IMR-90 (cell line): ENCODE data around the gene BARD1. TPM values are rescaled to one million over a fixed set of nuclear protein-coding genes. Genes with fewer than 3 reads are reported as not detected.

ENCODE experiments used
- ATAC-seq: fragments of 200-7000 bp; cut with Tn5 transposase; 2 replicates; pipeline ENCODE4 v1.9.1; 2020; ENCODE audit warnings: low read depth, mild to moderate bottlenecking, moderate library complexity
- BruUV-seq: library from RNA; stranded (reverse); fragments of 400-500 nt; replicated peaks from 2 replicates; lab custom pipeline; 2021; lab: Mats Ljungman, UMichigan
- CTCF ChIA-PET: fragments of 300-600 bp; formaldehyde crosslinking; extraction: SDS; loops from one replicate; lab custom pipeline; 2021; ENCODE audit warnings: antibody characterized with exemption; lab: Yijun Ruan, JAX
- POLR2A ChIA-PET: fragments of 300-600 bp; sonication (Branson Sonifier 250); formaldehyde crosslinking; loops from one replicate; lab custom pipeline; 2022; ENCODE audit warnings: antibody characterized with exemption; ENCODE audit not compliant: unreplicated experiment; lab: Charles Lee
- DNase-seq: peaks from one replicate; pipeline ENCODE4 v3.0.0; 2013
- H2AFZ ChIP-seq: replicated peaks from 2 replicates; pipeline ENCODE3; 2013; ENCODE audit warnings: low read length, mild to moderate bottlenecking; ENCODE audit not compliant: poor library complexity
- H2AK5ac ChIP-seq: 2 replicates; pipeline ENCODE4 v1.6.1; 2013; ENCODE audit warnings: low read depth, low read length, inconsistent platforms
- H2AK9ac ChIP-seq: replicated peaks from 2 replicates; pipeline ENCODE3; 2013; ENCODE audit warnings: mild to moderate bottlenecking, low read depth, low read length, moderate library complexity; ENCODE audit not compliant: poor library complexity
- H2BK120ac ChIP-seq: 2 replicates; pipeline ENCODE4 v1.6.1; 2013; ENCODE audit warnings: low read depth, low read length, inconsistent platforms
- H2BK15ac ChIP-seq: 3 replicates; pipeline ENCODE4 v1.6.1; 2013; ENCODE audit warnings: low read depth, low read length, inconsistent platforms
- H2BK20ac ChIP-seq: 2 replicates; pipeline ENCODE4 v1.6.1; 2013; ENCODE audit warnings: low read depth, mild to moderate bottlenecking, inconsistent platforms, low read length, moderate library complexity
- H2BK5ac ChIP-seq: 2 replicates; pipeline ENCODE4 v1.6.1; 2013; ENCODE audit warnings: mild to moderate bottlenecking, low read depth, low read length, inconsistent platforms; ENCODE audit not compliant: poor library complexity, severe bottlenecking
- H3K14ac ChIP-seq: replicated peaks from 2 replicates; pipeline ENCODE4 v1.6.1; 2013; ENCODE audit warnings: low read depth, low read length, inconsistent platforms
- H3K18ac ChIP-seq: 2 replicates; pipeline ENCODE4 v1.6.1; 2013; ENCODE audit warnings: low read depth, low read length, control low read depth
- H3K23ac ChIP-seq: 2 replicates; pipeline ENCODE4 v1.6.1; 2013; ENCODE audit warnings: low read depth, low read length, inconsistent platforms
- H3K27ac ChIP-seq: 2 replicates; pipeline ENCODE4 v1.5.1; 2013; ENCODE audit warnings: mild to moderate bottlenecking, control low read depth, low read length; ENCODE audit not compliant: insufficient read depth
- H3K27me3 ChIP-seq: 2 replicates; pipeline ENCODE4 v1.6.1; 2013; ENCODE audit warnings: low read length; ENCODE audit not compliant: control insufficient read depth, insufficient read depth
- H3K36me3 ChIP-seq: 2 replicates; pipeline ENCODE4 v1.6.1; 2013; ENCODE audit warnings: low read length, mixed read lengths; ENCODE audit not compliant: control insufficient read depth, insufficient read depth
- H3K4ac ChIP-seq: 2 replicates; pipeline ENCODE4 v1.6.1; 2013; ENCODE audit warnings: low read depth, low read length, inconsistent platforms
- H3K4me1 ChIP-seq: 2 replicates; pipeline ENCODE4 v1.6.1; 2013; ENCODE audit warnings: low read length, mixed read lengths; ENCODE audit not compliant: control insufficient read depth, insufficient read depth
- H3K4me2 ChIP-seq: 2 replicates; pipeline ENCODE4 v1.6.1; 2013; ENCODE audit warnings: low read depth, mild to moderate bottlenecking, control low read depth, low read length, moderate library complexity
- H3K4me3 ChIP-seq: 2 replicates; pipeline ENCODE4 v1.5.1; 2013; ENCODE audit warnings: low read depth, mild to moderate bottlenecking, control low read depth, low read length, moderate library complexity; ENCODE audit not compliant: insufficient read depth
- H3K56ac ChIP-seq: 2 replicates; pipeline ENCODE4 v1.6.1; 2013; ENCODE audit warnings: low read length, inconsistent platforms; ENCODE audit not compliant: insufficient read depth; ENCODE audit errors: extremely low read depth
- H3K79me1 ChIP-seq, 2 experiments: 2 replicates each; pipeline ENCODE4 v1.6.1; 2013; ENCODE audit warnings: low read length in 2 of 2, inconsistent platforms in 1 of 2, low read depth in 1 of 2
- H3K9ac ChIP-seq: 2 replicates; pipeline ENCODE4 v1.6.1; 2013; ENCODE audit warnings: low read depth, low read length, control low read depth
- H3K9me1 ChIP-seq: 2 replicates; pipeline ENCODE4 v1.6.1; 2013; ENCODE audit warnings: low read length, inconsistent platforms; ENCODE audit not compliant: insufficient read depth
- H3K9me3 ChIP-seq: 2 replicates; pipeline ENCODE4 v1.6.1; 2013; ENCODE audit warnings: low read length; ENCODE audit not compliant: control insufficient read depth, insufficient read depth
- H4K20me1 ChIP-seq: 2 replicates; pipeline ENCODE4 v1.6.1; 2013; ENCODE audit warnings: low read length, inconsistent platforms; ENCODE audit not compliant: insufficient read depth
- H4K5ac ChIP-seq: 2 replicates; pipeline ENCODE4 v1.6.1; 2013; ENCODE audit warnings: mild to moderate bottlenecking, low read depth, low read length, control low read depth
- H4K8ac ChIP-seq, 2 experiments: 2 replicates each; pipeline ENCODE4 v1.6.1; 2013; ENCODE audit warnings: low read depth in 2 of 2, low read length in 2 of 2, control low read depth in 1 of 2, inconsistent platforms in 1 of 2
- H4K91ac ChIP-seq: 2 replicates; pipeline ENCODE4 v1.6.1; 2013; ENCODE audit warnings: low read depth, low read length, inconsistent platforms; ENCODE audit not compliant: insufficient read depth
- CHD1 ChIP-seq: IDR thresholded peaks from 2 replicates; pipeline ENCODE4 v1.6.1; 2012; ENCODE audit warnings: low read depth, low read length, improper control_type of control experiment
- MAFK ChIP-seq: IDR thresholded peaks from 2 replicates; pipeline ENCODE4 v1.6.1; 2012; ENCODE audit warnings: low read depth, low read length, improper control_type of control experiment
- MAZ ChIP-seq: IDR thresholded peaks from 2 replicates; pipeline ENCODE4 v1.6.1; 2012; ENCODE audit warnings: low read depth, mild to moderate bottlenecking, low read length, improper control_type of control experiment, moderate library complexity, borderline replicate concordance
- POLR2A ChIP-seq: IDR thresholded peaks from 2 replicates; pipeline ENCODE4 v1.6.1; 2012; ENCODE audit warnings: mild to moderate bottlenecking, low read depth, low read length
- RFX5 ChIP-seq: IDR thresholded peaks from 2 replicates; pipeline ENCODE4 v1.8.0; 2012; ENCODE audit warnings: low read depth, mild to moderate bottlenecking, low read length, moderate library complexity
- SMC3 ChIP-seq: fragments of 150-350 bp; IDR thresholded peaks from 2 replicates; pipeline ENCODE4 v1.6.1; 2016; ENCODE audit warnings: low read depth, mild to moderate bottlenecking, antibody characterized with exemption, low read length, moderate library complexity
- WGBS, 2 experiments: methylation state at CpG; one replicate each; pipeline versions ENCODE4 v1.1.5 to v1.1.7; 2013; ENCODE audit warnings: missing lambda C conversion rate in 2 of 2; ENCODE audit not compliant: insufficient read length in 1 of 2; ENCODE audit errors: extremely low coverage in 2 of 2; 5-methylcytosine and 5-hydroxymethylcytosine counted together
- dilution Hi-C: fragments of 300-500 bp; cut with HindIII; formaldehyde crosslinking; loops from one replicate; pipeline ENCODE4 v1.14.3; 2018; ENCODE audit warnings: low sequenced_read_pairs; ENCODE audit not compliant: unreplicated experiment
- in situ Hi-C: fragments of 300-500 bp; cut with MboI; formaldehyde crosslinking; loops from 3 replicates; pipeline ENCODE4 v1.14.3; 2019; ENCODE audit warnings: low sequenced_read_pairs, inconsistent platforms, mixed read lengths
- intact Hi-C: fragments of 100-400 bp; cut with micrococcal nuclease; formaldehyde crosslinking; loops from 2 replicates; pipeline ENCODE4 v1.10.0; 2022
- polyA plus RNA-seq, 3 experiments: library from polyadenylated mRNA; depleted of rRNA; stranded (reverse); fragments of >200 nt; gene quantifications; 2 replicates each; pipeline ENCODE4 v1.2.3, GENCODE V29; 2012; ENCODE audit warnings: low replicate concordance in 1 of 3
- total RNA-seq: library from RNA; depleted of rRNA; stranded (reverse); fragments of >200 nt; gene quantifications from 2 replicates; pipeline ENCODE4 v1.2.3, GENCODE V29; 2012
- TF ChIP-seq, protein P1 (sequence below): fragments of 150-350 bp; IDR thresholded peaks from 2 replicates; pipeline ENCODE4 v1.6.1; 2016; ENCODE audit warnings: low read depth, mild to moderate bottlenecking, low read length, moderate library complexity, borderline replicate concordance
- TF ChIP-seq, protein P2 (sequence below): fragments of 150-350 bp; IDR thresholded peaks from 2 replicates; pipeline ENCODE4 v1.6.1; 2017; ENCODE audit warnings: mild to moderate bottlenecking, antibody characterized with exemption, low read length, low read depth

Gene BARD1
- total and polyA plus RNA-seq, 2 of the 4 experiments (the other 2 are of a cell fraction) = 3.1 to 34.6 TPM

- ATAC-seq (no peak), DNase-seq (no peak)
- Histone ChIP-seq H4K8ac (no peak overlapping the region), H3K4me2 (no peak overlapping the region), H3K27me3 (no peaks in the 10 kb centered on the region), H3K18ac (no peak overlapping the region), H2BK5ac (no peak overlapping the region), H2BK120ac (no peak overlapping the region), H3K14ac (no peak overlapping the region), H3K23ac (no peak overlapping the region), H4K20me1 (no peaks in the 10 kb centered on the region), H3K27ac (no peak overlapping the region), H3K4ac (no peak overlapping the region), H2BK20ac (no peak overlapping the region), H4K5ac (no peak overlapping the region), H4K91ac (no peak overlapping the region), H2AFZ (no peak overlapping the region), H3K56ac (no peak overlapping the region), H3K79me1 (peaks cover 0 to 3% of the 10 kb centered on the region in 2 experiments; a peak in 1 of 4 replicates), H3K9me1 (no peaks in the 10 kb centered on the region), H3K4me3 (no peak overlapping the region), H2AK9ac (no peak overlapping the region), H3K36me3 (no peaks in the 10 kb centered on the region), H2BK15ac (no peak overlapping the region), H3K9ac (no peak overlapping the region), H3K4me1 (0 out of 2 replicates have a peak, but pooled peaks cover 2% of the 10 kb centered on the region), H3K9me3 (no peaks in the 10 kb centered on the region), H2AK5ac (no peak overlapping the region)
- in situ Hi-C loops (no loop called here), dilution Hi-C loops (no loop called here), intact Hi-C loops (no loop called here)
- ChIA-PET CTCF (no interaction called here), POLR2A (no interaction called here)
- no CpG with 5 or more reads among the region's 3 CpGs for WGBS, 2 experiments
- no peak for TF ChIP-seq POLR2A
- no peak for TF ChIP-seq MAZ
- TF ChIP-seq, protein P1, sequence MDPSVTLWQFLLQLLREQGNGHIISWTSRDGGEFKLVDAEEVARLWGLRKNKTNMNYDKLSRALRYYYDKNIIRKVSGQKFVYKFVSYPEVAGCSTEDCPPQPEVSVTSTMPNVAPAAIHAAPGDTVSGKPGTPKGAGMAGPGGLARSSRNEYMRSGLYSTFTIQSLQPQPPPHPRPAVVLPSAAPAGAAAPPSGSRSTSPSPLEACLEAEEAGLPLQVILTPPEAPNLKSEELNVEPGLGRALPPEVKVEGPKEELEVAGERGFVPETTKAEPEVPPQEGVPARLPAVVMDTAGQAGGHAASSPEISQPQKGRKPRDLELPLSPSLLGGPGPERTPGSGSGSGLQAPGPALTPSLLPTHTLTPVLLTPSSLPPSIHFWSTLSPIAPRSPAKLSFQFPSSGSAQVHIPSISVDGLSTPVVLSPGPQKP = no peak
- TF ChIP-seq SMC3 = no peak
- TF ChIP-seq CHD1 = no peak
- no peak for TF ChIP-seq MAFK
- TF ChIP-seq, protein P2, sequence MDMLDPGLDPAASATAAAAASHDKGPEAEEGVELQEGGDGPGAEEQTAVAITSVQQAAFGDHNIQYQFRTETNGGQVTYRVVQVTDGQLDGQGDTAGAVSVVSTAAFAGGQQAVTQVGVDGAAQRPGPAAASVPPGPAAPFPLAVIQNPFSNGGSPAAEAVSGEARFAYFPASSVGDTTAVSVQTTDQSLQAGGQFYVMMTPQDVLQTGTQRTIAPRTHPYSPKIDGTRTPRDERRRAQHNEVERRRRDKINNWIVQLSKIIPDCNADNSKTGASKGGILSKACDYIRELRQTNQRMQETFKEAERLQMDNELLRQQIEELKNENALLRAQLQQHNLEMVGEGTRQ = no peak
- TF ChIP-seq RFX5 = no peak
- BruUV-seq = no TSS peak
Observed at GRCh38 chr2:214737188-214737587, 72.3 kb downstream of the BARD1 start.
